GM21447 (cell line): ENCODE data around the gene SUN2.
A peak's percentile ranks its signal among the peaks of the same experiment; 100 is the strongest.

Source experiments
- ATAC-seq: cut with Tn5 transposase; IDR thresholded peaks from one replicate; pipeline ENCODE4 v1.9.1; 2021; ENCODE audit not compliant: unreplicated experiment

Gene SUN2

GRCh38 chr22:38754751-38755154, 1.0 kb downstream of the SUN2 start:
- ATAC-seq = no peak

- no peak for ATAC-seq
Measured at GRCh38 chr22:38753948-38754750, 1.6 kb downstream of the SUN2 start.

DNA sequence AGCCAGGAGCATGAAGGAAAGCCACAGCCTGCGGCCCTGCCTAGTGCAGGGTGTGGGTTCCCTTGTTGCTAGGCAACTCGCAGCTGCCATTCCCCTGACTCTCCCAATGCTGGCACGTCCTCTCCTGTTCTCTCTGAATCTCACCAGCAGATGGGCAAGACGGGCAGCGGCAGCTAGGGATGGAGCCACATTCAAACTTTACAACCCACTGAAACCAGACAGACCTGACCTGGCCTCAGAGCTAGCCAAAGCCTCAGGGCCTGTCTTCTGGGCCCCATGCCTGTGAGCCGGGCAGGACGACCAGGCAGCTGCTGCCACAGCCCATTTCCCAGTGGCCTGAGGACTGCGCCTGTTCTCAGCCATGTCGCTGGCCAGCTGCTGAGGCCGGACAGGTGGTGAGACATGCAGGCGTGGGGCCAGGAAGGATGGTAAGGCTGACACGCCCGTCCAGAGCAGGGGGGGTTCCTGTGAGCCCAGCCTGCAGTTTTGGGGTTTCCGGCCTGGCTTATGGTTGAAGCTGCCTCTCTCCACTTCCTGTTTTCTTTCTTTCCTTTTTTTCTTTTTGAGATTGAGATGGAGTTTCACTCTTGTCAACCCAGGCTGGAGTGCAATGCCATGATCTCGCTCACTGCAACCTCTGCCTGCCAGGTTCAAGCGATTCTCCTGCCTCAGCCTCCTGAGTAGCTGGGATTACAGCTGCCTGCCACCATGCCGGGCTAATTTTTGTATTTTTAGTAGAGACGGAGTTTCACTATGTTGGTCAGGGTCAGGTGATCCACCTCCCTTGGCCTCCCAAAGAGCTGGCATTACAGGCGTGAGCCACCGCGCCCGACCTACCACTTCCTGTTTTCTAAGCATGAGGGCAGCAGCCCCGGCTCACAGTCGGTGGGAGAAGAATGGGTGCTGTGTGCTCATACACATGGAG, 4.1 kb downstream of the SUN2 start:
- ATAC-seq = peak; percentile 42

- ATAC-seq = no peak
Measured at GRCh38 chr22:38751066-38751421, 4.8 kb downstream of the SUN2 start.

DNA sequence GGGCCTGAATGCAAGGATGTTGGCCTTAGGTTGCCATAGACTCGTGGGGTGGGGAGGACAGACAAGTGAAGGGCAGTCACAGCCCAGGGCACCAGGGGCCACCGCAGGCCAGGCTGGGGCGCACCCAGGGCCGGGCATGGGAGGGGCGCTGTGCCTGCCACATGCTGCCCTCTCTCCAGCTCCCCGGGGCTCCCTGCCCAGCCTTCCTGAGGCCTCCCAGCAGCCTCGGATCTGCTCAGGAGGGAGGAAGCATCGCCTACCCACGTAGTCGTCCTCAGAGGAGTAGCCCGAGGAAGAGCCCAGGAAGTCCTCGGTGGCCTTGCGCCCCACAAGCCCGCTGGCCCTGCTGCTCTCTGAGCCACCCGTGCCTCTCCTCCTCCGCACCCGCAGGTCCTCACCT, 5.2 kb downstream of the SUN2 start:
- no peak for ATAC-seq

DNA sequence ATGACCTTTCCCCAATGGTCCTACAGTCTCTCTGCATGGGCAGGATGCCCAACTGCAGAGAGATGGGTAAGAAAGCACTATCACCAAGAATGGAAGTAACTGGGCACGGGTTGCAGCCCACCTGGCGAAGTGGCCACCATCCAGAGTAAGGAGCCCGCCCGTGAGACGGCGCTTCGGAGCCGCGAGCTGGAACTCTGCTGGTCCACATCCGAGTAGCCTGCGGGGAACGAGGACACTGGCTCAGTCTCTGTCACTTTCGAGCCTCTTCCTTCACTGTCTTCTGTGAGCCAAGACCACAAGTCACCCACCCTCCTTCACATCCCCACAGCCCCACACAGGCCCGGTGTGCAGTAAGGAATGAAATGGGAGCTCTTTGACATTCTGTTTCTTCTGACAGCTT, 5.7 kb downstream of the SUN2 start:
- no peak for ATAC-seq

- ATAC-seq = no peak
Measured at GRCh38 chr22:38748487-38749136, 7.2 kb downstream of the SUN2 start.

DNA sequence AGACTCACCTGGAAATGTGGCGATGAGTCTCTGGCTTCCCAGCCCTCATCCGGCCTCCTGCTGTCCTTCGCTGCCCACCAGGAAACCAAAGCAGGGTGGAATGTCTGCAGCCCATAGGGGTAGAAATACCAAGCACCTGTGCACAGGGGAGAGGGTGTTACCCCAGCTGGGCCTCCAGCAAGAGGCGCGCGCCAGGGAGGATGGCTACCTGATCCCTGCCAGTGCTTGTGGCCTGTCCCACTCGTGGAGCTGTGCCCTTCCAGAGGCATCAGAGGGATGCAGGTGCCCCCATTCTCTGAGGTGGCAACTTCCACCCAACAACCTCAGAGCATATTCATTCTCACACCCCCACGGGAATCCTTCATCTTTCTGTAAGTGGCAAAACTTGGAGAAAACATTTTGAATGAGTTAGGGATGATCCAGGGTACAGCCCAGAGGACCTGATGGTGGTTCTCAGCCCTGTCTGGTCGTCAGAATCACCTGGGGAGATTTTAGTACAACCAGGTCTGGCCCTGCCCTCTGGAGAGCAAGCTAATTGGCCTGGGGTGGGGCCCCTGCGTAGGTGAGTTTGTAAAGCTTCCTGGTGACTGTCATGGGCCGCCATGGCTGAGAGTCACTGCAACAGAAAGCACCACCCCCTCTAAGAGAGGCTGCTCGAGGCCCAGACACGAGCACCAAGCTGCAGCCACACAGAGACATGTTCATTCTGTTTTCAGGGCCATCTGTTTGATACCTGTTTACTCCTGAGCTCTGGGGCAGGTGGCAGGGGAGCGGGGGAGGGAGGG, 9.9 kb downstream of the SUN2 start:
- no peak for ATAC-seq

DNA sequence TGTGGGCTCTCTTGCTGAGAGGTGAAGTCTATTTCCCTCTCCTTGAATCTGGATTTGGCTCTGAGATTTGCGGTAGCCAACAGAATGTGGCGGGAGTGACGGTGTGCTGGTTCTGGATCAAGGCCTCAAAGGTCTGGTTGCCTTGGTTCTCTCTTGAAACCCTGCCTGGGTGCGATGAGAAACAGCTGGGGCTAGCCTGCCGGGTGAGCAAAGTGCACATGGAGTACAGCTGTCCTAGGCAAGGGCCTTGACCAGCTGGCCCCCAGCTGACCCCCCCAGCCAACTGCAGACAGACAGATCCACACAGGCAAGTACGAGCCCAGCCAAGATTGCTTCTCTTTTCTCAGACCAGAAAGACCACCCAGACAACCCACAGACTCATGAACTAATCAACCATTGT, 10.8 kb downstream of the SUN2 start:
- no peak for ATAC-seq

DNA sequence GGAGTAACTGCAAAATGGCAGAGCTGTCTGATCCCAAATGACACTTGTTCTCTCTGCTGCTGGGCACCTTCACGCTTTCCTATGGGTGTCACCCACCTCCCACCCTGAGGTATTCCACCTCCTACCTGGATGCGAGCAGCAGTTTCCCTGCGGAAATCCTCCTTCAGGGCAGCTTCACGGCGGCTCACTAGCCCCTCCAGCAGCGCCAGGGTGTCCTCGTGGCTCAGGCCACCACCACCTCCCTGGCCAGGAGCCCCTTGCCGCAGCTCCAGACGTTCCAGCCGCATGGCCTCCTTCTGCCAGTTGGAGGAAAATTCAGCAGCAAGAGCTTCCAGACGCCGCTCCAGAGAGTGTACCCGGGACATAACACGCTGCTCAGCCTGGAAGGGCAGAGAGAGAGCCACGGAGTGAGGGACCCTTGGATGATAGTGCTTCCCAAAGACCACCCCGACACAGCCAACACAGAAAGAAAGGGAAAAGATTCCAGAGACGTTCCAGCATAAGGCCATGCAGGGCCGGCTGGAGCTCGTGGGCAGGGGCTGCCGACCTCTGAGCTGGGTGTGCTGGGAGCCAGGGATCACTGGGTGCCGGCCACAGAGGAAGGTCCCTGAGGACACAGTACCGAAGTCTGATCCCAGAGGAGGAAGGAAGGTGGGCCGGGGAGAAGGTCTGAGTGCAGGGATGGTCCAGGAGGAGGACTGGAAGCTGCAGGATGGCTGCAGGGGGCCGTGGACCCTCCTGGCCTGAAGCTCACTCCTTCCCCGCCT, 13.4 kb downstream of the SUN2 start:
- ATAC-seq = no peak

DNA sequence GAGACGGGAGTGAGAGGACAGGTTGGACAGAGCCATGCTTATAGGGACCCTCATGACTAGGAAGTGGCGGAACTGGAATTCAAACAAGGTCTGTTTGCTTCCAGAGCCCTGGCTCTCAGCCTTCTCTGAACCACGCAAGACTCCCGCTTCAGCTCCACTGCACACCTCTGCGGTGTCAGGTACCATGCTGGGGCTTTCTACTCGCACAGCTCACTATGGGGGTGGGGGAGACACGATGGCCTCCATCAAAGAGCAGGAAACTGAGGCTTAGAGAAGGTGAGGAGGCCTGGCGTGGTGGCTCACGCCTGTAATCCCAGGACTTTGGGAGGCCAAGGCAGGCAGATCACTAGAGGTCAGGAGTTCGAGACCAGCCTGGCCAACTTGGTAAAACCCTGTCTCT, 14.2 kb downstream of the SUN2 start:
- no peak for ATAC-seq

GRCh38 chr22:38741166-38741565, 14.6 kb downstream of the SUN2 start:
- ATAC-seq = no peak

GRCh38 chr22:38740754-38741153, 15.0 kb downstream of the SUN2 start:
- no peak for ATAC-seq

DNA sequence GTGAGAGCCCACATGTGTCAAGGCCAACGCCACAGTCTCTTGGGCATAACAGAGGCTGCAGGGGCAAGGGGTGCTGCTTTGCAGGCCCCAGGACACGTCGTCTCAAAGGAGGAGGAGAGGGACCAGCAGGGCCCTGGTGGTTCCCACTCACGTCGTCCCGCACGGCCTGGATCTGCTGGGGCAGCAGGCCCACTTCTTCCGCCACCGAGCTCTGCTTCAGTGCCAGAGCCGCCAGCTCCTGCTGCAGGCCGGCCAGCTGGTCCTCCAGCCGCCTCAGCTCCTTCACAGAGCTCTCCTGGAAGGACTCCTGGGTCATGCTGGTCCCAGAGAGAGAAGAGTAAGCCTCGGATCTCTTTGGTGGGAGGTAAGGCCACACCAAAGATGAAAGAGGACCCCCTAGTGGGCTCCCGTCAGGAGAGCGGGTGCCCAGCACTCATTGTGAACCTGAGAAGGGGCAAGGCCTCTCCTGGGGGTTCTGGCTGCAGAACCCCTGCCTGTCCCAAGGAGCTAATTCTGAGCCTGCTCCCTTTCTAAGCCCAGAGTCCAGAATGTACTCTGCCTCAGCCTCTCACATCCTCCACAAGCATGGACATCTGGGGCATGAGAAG, 15.6 kb downstream of the SUN2 start:
- ATAC-seq = no peak

GRCh38 chr22:38739300-38740055, 16.3 kb downstream of the SUN2 start:
- no peak for ATAC-seq

GRCh38 chr22:38738475-38739070, 17.2 kb downstream of the SUN2 start:
- ATAC-seq = no peak

GRCh38 chr22:38737302-38738060, 18.3 kb downstream of the SUN2 start:
- no peak for ATAC-seq

- no peak for ATAC-seq
Measured at GRCh38 chr22:38736257-38736570, 19.6 kb downstream of the SUN2 start.
